GM06990 (cell line): ENCODE measurements around the gene NSRP1.

Source experiments
- DNase-seq: peaks from one replicate; pipeline ENCODE4 v3.0.0-alpha.2; 2011; ENCODE audit not compliant: insufficient read length; ENCODE audit errors: extremely low read depth
- H3K27me3 ChIP-seq: replicated peaks from 2 replicates; pipeline ENCODE4 v1.6.0; 2011; ENCODE audit warnings: low read length; ENCODE audit not compliant: control insufficient read depth, insufficient read depth
- H3K36me3 ChIP-seq: 2 replicates; pipeline ENCODE4 v1.5.1; 2011; ENCODE audit warnings: low read length; ENCODE audit not compliant: control insufficient read depth, insufficient read depth
- H3K4me3 ChIP-seq: replicated peaks from 2 replicates; pipeline ENCODE4 v1.5.1; 2011; ENCODE audit warnings: low read depth, mild to moderate bottlenecking, control low read depth, low read length
- TF ChIP-seq, protein P1 (sequence below): IDR thresholded peaks from 2 replicates; pipeline ENCODE4 v1.5.1; 2011; ENCODE audit warnings: low read length, control low read depth, mild to moderate bottlenecking, inconsistent platforms; ENCODE audit not compliant: insufficient read depth, poor library complexity, severe bottlenecking

The NSRP1 gene

GRCh38 chr17:30148376-30148775 is 31.8 kb downstream of the NSRP1 start:
- Histone ChIP-seq H3K4me3 (no peak overlapping the region), H3K36me3 (no peaks in the 10 kb centered on the region; the same call in 1 of the 2 replicates), H3K27me3 (no peaks in the 10 kb centered on the region)
- TF ChIP-seq, protein P1, sequence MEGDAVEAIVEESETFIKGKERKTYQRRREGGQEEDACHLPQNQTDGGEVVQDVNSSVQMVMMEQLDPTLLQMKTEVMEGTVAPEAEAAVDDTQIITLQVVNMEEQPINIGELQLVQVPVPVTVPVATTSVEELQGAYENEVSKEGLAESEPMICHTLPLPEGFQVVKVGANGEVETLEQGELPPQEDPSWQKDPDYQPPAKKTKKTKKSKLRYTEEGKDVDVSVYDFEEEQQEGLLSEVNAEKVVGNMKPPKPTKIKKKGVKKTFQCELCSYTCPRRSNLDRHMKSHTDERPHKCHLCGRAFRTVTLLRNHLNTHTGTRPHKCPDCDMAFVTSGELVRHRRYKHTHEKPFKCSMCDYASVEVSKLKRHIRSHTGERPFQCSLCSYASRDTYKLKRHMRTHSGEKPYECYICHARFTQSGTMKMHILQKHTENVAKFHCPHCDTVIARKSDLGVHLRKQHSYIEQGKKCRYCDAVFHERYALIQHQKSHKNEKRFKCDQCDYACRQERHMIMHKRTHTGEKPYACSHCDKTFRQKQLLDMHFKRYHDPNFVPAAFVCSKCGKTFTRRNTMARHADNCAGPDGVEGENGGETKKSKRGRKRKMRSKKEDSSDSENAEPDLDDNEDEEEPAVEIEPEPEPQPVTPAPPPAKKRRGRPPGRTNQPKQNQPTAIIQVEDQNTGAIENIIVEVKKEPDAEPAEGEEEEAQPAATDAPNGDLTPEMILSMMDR: no peak
- no peak for DNase-seq

- TF ChIP-seq, protein P1: no peak
- Histone ChIP-seq H3K4me3 (no peak overlapping the region), H3K27me3 (no peaks in the 10 kb centered on the region), H3K36me3 (no peaks in the 10 kb centered on the region; the same call in 1 of the 2 replicates)
- DNase-seq: no peak
Observed at GRCh38 chr17:30151471-30151870, 34.9 kb downstream of the NSRP1 start.

GRCh38 chr17:30153463-30153862 is 36.8 kb downstream of the NSRP1 start:
- TF ChIP-seq, protein P1: no peak
- DNase-seq: no peak
- no peaks in the 10 kb centered on the region for H3K27me3 ChIP-seq
- H3K36me3 ChIP-seq: no peaks in the 10 kb centered on the region; the same call in 1 of the 2 replicates
- H3K4me3 ChIP-seq: no peak overlapping the region

DNA sequence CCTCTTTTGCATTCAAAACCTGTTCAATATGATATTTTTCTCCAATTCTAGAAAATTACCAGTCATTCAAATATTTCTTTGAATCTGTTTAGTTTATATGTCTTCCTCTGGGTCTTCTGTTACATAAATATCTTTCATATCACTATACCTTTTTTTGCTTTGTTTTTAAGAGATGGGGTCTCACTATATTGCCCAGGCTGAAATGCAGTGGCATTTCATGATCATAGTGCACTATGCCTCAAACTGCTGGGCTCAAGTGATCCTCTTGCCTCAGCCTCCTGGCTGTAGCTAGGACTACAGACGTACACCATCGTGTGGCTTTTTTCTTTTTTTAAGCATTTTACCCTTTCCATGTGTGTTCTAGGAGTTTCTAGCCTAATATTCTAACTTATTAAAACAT is 38.8 kb downstream of the NSRP1 start:
- TF ChIP-seq, protein P1: no peak
- H3K4me3 ChIP-seq: no peak overlapping the region
- H3K27me3 ChIP-seq: no peaks in the 10 kb centered on the region
- H3K36me3 ChIP-seq: no peaks in the 10 kb centered on the region
- no peak for DNase-seq

- H3K36me3 ChIP-seq: no peaks in the 10 kb centered on the region; the same call in 1 of the 2 replicates
- no peaks in the 10 kb centered on the region for H3K27me3 ChIP-seq
- TF ChIP-seq, protein P1: no peak
- DNase-seq: no peak
- no peak overlapping the region for H3K4me3 ChIP-seq
Observed at GRCh38 chr17:30158896-30159625, 42.4 kb downstream of the NSRP1 start.
